HepG2 (cell line): Measurements from ENCODE around the gene LURAP1L. TPM values are rescaled to one million over a fixed set of nuclear protein-coding genes. Genes with fewer than 3 reads are reported as not detected.
A peak's percentile ranks its signal among the peaks of the same experiment; 100 is the strongest.

ENCODE experiments used
- FOXA3 ChIP-seq: IDR thresholded peaks from 2 replicates; pipeline ENCODE4 v1.6.1; 2016; ENCODE audit warnings: missing genetic modification reagents, missing compliant biosample characterization
- GATAD2A ChIP-seq: IDR thresholded peaks from 2 replicates; pipeline ENCODE4 v1.6.1; 2016
- NFE2 ChIP-seq: sonication (generic); formaldehyde crosslinking; IDR thresholded peaks from 2 replicates; pipeline ENCODE4 v1.4.0; 2020; ENCODE audit warnings: missing genetic modification reagents
- SMC3 ChIP-seq: IDR thresholded peaks from 2 replicates; pipeline ENCODE4 v1.6.1; 2011; ENCODE audit warnings: low read length, improper control_type of control experiment
- SMYD3 ChIP-seq: sonication (generic); formaldehyde crosslinking; IDR thresholded peaks from 2 replicates; pipeline ENCODE4 v1.8.1; 2023; ENCODE audit warnings: mild to moderate bottlenecking, missing genetic modification reagents
- SOX5 ChIP-seq: IDR thresholded peaks from 2 replicates; pipeline ENCODE4 v1.6.1; 2016; ENCODE audit warnings: borderline replicate concordance
- TBP ChIP-seq: sonication (generic); formaldehyde crosslinking; IDR thresholded peaks from 2 replicates; pipeline ENCODE4 v1.5.0; 2020; ENCODE audit warnings: missing genetic modification reagents
- ZNF24 ChIP-seq: fragments of 450-650 bp; IDR thresholded peaks from 2 replicates; pipeline ENCODE4 v1.6.1; 2017; ENCODE audit warnings: antibody characterized with exemption, mild to moderate bottlenecking
- ZNF33A ChIP-seq: sonication (generic); formaldehyde crosslinking; IDR thresholded peaks from 2 replicates; pipeline ENCODE4 v1.5.1; 2020; ENCODE audit warnings: missing genetic modification reagents, mild to moderate bottlenecking, moderate library complexity, borderline replicate concordance
- ZNF468 ChIP-seq: sonication (generic); formaldehyde crosslinking; IDR thresholded peaks from 2 replicates; pipeline ENCODE4 v1.8.0; 2022; ENCODE audit warnings: mild to moderate bottlenecking, moderate library complexity, missing genetic modification reagents
- ZNF557 ChIP-seq: sonication (generic); formaldehyde crosslinking; IDR thresholded peaks from 2 replicates; pipeline ENCODE4 v1.4.0; 2020; ENCODE audit warnings: missing genetic modification reagents
- ZNF788 ChIP-seq: sonication (generic); formaldehyde crosslinking; IDR thresholded peaks from 2 replicates; pipeline ENCODE4 v1.5.0; 2020; ENCODE audit warnings: mild to moderate bottlenecking, missing genetic modification reagents, borderline replicate concordance
- polyA plus RNA-seq, 8 experiments: library from polyadenylated mRNA; depleted of rRNA in 3 of 8; stranded (reverse) in 7 of 8; unstranded in 1 of 8; fragments of >200 nt; fragmentation: Illumina TruSeq in 4 of 8; extraction: Trizol in 4 of 8; gene quantifications; 2 replicates each; pipeline versions ENCODE4 v1.2.1 to v1.2.3, GENCODE V29; 2011 to 2016; ENCODE audit warnings: low read depth in 4 of 8, missing spikeins in 1 of 8, mixed read lengths in 1 of 8; ENCODE audit not compliant: insufficient read depth in 1 of 8
- total RNA-seq, 5 experiments: library from RNA; depleted of rRNA; stranded (reverse); fragments of >200 nt; fragmentation: Illumina TruSeq; extraction: Trizol; gene quantifications; 2 replicates each; pipeline ENCODE4 v1.2.3, GENCODE V29; 2016; ENCODE audit warnings: low read depth in 1 of 5
- TF ChIP-seq, protein P1 (sequence below): sonication (generic); formaldehyde crosslinking; IDR thresholded peaks from 2 replicates; pipeline ENCODE4 v1.4.0; 2020; ENCODE audit warnings: missing genetic modification reagents, borderline replicate concordance
- TF ChIP-seq, protein P2 (sequence below): sonication (generic); formaldehyde crosslinking; IDR thresholded peaks from 2 replicates; pipeline ENCODE4 v1.8.0; 2022; ENCODE audit warnings: mild to moderate bottlenecking, missing genetic modification reagents, borderline replicate concordance
- TF ChIP-seq, protein P3 (sequence below): sonication (generic); formaldehyde crosslinking; IDR thresholded peaks from 2 replicates; pipeline ENCODE4 v1.8.0; 2022; ENCODE audit warnings: missing genetic modification reagents, low read depth, mild to moderate bottlenecking, borderline replicate concordance
- TF ChIP-seq, protein P4 (sequence below): sonication (generic); formaldehyde crosslinking; IDR thresholded peaks from 2 replicates; pipeline ENCODE4 v1.4.0; 2020; ENCODE audit warnings: missing genetic modification reagents
- TF ChIP-seq, protein P5 (sequence below): sonication (generic); formaldehyde crosslinking; IDR thresholded peaks from 2 replicates; pipeline ENCODE4 v1.5.0; 2020; ENCODE audit warnings: mild to moderate bottlenecking, missing genetic modification reagents
- TF ChIP-seq, protein P6 (sequence below): sonication (generic); formaldehyde crosslinking; IDR thresholded peaks from 2 replicates; pipeline ENCODE4 v1.9.0; 2021; ENCODE audit warnings: missing genetic modification reagents, mild to moderate bottlenecking, borderline replicate concordance

The LURAP1L gene
- total and polyA plus RNA-seq, 2 of the 13 experiments (the other 11 are each of a cell fraction or from before 2014, with no cell fraction given), result 6.7 to 16.6 TPM

DNA sequence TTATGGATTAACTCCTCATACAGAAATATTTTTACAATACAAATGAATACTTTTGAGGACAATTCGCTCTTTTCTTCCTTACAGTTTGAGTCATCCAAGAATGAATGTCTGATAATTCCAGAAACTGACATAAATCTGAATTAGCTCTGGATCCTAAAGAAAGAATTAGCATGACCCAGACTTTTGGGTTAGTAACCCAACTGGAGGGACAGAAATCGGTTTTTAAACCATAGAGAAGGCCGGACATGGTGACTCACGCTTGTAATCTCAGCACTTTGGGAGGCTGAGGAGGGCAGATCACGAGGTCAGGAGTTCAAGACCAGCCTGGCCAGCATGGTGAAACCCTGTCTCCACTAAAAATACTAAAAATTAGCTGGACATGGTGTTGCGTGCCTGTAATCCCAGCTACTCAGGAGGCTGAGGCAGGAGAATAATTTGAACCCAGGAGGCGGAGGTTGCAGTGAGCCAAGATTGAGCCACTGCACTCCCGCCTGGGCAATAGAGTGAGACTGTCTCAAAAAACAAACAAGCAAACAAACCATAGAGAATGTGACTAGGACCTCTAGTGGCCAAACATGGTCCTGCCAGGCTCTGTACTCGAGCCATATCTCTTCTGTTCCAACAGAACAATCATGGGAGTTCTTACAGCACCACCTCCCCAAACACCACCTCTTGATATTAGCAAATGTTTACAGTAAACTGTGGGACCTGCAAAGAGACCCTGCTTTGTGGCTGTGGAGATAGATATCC, 44.8 kb downstream of the LURAP1L start (continued):
- peak; percentile 49; the same call in 1 of the 2 replicates for TF ChIP-seq GATAD2A
- TF ChIP-seq SOX5 (CRISPR knock-in tag), result no peak
- TF ChIP-seq, protein P1, sequence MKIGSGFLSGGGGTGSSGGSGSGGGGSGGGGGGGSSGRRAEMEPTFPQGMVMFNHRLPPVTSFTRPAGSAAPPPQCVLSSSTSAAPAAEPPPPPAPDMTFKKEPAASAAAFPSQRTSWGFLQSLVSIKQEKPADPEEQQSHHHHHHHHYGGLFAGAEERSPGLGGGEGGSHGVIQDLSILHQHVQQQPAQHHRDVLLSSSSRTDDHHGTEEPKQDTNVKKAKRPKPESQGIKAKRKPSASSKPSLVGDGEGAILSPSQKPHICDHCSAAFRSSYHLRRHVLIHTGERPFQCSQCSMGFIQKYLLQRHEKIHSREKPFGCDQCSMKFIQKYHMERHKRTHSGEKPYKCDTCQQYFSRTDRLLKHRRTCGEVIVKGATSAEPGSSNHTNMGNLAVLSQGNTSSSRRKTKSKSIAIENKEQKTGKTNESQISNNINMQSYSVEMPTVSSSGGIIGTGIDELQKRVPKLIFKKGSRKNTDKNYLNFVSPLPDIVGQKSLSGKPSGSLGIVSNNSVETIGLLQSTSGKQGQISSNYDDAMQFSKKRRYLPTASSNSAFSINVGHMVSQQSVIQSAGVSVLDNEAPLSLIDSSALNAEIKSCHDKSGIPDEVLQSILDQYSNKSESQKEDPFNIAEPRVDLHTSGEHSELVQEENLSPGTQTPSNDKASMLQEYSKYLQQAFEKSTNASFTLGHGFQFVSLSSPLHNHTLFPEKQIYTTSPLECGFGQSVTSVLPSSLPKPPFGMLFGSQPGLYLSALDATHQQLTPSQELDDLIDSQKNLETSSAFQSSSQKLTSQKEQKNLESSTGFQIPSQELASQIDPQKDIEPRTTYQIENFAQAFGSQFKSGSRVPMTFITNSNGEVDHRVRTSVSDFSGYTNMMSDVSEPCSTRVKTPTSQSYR, result no peak
- TF ChIP-seq, protein P2, sequence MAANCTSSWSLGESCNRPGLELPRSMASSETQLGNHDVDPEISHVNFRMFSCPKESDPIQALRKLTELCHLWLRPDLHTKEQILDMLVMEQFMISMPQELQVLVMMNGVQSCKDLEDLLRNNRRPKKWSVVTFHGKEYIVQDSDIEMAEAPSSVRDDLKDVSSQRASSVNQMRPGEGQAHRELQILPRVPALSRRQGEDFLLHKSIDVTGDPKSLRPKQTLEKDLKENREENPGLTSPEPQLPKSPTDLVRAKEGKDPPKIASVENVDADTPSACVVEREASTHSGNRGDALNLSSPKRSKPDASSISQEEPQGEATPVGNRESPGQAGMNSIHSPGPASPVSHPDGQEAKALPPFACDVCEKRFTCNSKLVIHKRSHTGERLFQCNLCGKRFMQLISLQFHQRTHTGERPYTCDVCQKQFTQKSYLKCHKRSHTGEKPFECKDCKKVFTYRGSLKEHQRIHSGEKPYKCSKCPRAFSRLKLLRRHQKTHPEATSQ (CRISPR knock-in tag), result 0 out of 2 replicates have a peak, but pooled peaks have one; percentile 41
- 0 out of 2 replicates have a peak, but pooled peaks have one; percentile 37 for TF ChIP-seq ZNF788 (CRISPR knock-in tag)
- no peak for TF ChIP-seq NFE2
- TF ChIP-seq ZNF468 (CRISPR knock-in tag), result no peak
- TF ChIP-seq, protein P3, sequence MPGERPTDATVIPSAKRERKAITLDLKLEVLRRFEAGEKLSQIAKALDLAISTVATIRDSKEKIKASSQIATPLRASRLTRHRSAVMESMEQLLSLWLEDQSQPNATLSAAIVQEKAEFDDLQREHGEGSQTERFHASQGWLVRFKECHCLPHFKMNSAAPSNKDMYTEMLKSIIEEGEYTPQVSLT, result no peak
- no peak for TF ChIP-seq ZNF24
- TF ChIP-seq ZNF557 (CRISPR knock-in tag), result no peak
- TF ChIP-seq, protein P4, sequence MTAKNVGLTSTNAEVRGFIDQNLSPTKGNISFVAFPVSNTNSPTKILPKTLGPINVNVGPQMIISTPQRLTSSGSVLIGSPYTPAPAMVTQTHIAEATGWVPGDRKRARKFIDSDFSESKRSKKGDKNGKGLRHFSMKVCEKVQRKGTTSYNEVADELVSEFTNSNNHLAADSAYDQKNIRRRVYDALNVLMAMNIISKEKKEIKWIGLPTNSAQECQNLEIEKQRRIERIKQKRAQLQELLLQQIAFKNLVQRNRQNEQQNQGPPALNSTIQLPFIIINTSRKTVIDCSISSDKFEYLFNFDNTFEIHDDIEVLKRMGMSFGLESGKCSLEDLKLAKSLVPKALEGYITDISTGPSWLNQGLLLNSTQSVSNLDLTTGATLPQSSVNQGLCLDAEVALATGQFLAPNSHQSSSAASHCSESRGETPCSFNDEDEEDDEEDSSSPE (CRISPR knock-in tag), result no peak
- TF ChIP-seq FOXA3 (CRISPR knock-in tag), result peak; percentile 52
- TF ChIP-seq TBP (CRISPR knock-in tag), result no peak
- TF ChIP-seq, protein P5, sequence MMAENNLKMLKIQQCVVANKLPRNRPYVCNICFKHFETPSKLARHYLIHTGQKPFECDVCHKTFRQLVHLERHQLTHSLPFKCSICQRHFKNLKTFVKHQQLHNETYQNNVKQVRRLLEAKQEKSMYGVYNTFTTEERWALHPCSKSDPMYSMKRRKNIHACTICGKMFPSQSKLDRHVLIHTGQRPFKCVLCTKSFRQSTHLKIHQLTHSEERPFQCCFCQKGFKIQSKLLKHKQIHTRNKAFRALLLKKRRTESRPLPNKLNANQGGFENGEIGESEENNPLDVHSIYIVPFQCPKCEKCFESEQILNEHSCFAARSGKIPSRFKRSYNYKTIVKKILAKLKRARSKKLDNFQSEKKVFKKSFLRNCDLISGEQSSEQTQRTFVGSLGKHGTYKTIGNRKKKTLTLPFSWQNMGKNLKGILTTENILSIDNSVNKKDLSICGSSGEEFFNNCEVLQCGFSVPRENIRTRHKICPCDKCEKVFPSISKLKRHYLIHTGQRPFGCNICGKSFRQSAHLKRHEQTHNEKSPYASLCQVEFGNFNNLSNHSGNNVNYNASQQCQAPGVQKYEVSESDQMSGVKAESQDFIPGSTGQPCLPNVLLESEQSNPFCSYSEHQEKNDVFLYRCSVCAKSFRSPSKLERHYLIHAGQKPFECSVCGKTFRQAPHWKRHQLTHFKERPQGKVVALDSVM (CRISPR knock-in tag), result 0 out of 2 replicates have a peak, but pooled peaks have one; percentile 25
- TF ChIP-seq, protein P6, sequence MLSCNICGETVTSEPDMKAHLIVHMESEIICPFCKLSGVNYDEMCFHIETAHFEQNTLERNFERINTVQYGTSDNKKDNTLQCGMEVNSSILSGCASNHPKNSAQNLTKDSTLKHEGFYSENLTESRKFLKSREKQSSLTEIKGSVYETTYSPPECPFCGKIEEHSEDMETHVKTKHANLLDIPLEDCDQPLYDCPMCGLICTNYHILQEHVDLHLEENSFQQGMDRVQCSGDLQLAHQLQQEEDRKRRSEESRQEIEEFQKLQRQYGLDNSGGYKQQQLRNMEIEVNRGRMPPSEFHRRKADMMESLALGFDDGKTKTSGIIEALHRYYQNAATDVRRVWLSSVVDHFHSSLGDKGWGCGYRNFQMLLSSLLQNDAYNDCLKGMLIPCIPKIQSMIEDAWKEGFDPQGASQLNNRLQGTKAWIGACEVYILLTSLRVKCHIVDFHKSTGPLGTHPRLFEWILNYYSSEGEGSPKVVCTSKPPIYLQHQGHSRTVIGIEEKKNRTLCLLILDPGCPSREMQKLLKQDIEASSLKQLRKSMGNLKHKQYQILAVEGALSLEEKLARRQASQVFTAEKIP (CRISPR knock-in tag), result no peak
- no peak for TF ChIP-seq SMYD3 (CRISPR knock-in tag)
- peak; percentile 86 for TF ChIP-seq SMC3
- no peak for TF ChIP-seq ZNF33A (CRISPR knock-in tag)
